Measurements from ENCODE around the gene TRAFD1. TPM values are rescaled to one million over a fixed set of nuclear protein-coding genes. Genes with fewer than 3 reads are reported as not detected.
A peak's percentile ranks its signal among the peaks of the same experiment; 100 is the strongest.
"Not testable (repeated sequence)": the region's sequence is repeated elsewhere in the genome, so short reads cannot be mapped to it uniquely, and the experiment has no call there.

Gene TRAFD1
- total RNA-seq, 1 donor from 2014 or later, result 40.4 TPM

DNA sequence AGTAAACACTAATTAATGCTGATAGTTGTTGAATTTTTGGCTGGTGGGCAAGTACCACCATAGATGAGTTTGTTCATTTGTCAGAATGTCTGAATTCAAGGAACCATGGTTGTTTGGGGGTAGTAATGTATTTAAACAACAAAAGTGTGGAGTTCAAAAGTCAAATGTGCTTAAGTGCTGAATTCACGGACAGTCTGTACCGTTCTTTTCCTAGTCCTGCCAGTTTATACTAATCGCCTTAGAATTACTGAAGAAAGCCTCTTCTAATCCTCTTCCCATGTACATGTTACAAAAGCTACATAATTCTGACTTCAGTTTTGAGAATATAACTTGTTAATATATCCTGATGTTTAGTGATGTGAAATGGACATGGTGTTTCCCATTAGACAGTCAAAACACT, 19.5 kb upstream of the TRAFD1 start:
- Mint-ChIP-seq H3K27ac (no peak overlapping the region), H3K4me3 (peak overlapping the region; percentile 14), H3K27me3 (no peaks in the 10 kb centered on the region), H3K4me1 (ENCODE audit: unreplicated experiment) (peaks cover 32% of the 10 kb centered on the region), H3K36me3 (peaks cover 11% of the 10 kb centered on the region), H3K9me3 (no peaks in the 10 kb centered on the region)
- TF ChIP-seq, protein P1, sequence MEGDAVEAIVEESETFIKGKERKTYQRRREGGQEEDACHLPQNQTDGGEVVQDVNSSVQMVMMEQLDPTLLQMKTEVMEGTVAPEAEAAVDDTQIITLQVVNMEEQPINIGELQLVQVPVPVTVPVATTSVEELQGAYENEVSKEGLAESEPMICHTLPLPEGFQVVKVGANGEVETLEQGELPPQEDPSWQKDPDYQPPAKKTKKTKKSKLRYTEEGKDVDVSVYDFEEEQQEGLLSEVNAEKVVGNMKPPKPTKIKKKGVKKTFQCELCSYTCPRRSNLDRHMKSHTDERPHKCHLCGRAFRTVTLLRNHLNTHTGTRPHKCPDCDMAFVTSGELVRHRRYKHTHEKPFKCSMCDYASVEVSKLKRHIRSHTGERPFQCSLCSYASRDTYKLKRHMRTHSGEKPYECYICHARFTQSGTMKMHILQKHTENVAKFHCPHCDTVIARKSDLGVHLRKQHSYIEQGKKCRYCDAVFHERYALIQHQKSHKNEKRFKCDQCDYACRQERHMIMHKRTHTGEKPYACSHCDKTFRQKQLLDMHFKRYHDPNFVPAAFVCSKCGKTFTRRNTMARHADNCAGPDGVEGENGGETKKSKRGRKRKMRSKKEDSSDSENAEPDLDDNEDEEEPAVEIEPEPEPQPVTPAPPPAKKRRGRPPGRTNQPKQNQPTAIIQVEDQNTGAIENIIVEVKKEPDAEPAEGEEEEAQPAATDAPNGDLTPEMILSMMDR (conservative IDR thresholded peaks at IDR 0.05), result no peak
- no peak for DNase-seq (ENCODE audit: extremely low spot score, unreplicated experiment)

DNA sequence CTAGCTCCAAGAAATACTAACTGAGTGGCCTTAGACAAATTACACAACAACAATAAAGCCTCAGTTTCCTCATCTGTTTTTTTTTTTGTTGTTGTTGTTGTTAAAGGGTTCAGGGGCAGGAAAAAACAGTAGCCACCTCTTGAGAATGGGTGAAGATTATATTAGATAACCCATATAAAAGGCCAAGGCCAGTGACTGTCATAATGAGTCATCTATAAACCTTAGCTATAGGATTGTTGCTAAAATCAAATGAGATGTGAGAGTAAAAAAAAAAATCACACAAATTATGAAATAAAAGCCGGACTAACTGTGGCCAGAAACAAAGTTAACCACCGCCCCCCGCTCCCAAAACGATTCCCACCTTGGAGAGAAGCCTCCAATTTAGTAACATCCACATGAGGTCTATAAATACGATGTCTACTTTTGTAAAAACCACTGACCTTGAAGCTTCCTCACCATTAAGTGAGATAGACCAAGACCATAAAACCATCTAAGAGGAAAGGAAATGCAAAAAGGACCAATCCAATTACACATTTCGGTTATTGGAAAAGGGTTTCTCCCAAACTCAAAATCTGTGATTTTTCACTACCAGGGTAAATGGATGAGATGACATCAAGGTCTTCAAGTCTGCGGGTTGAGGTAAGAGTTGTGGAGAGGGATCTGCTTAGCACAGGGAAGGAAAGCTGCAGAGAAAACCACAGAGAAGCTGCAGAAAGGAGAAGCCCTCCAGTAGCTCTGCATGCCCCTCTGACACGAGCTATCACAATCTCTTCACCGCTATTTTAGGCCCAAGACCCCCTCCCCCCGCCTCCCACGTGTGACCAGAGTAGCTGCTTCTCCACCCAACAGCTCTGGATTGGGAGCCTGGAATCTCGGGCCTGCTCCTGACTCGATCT, 17.8 kb upstream of the TRAFD1 start:
- peak overlapping the region; percentile 90 for H3K27ac Mint-ChIP-seq
- peaks cover 37% of the 10 kb centered on the region for H3K4me1 Mint-ChIP-seq (ENCODE audit: unreplicated experiment)

DNA sequence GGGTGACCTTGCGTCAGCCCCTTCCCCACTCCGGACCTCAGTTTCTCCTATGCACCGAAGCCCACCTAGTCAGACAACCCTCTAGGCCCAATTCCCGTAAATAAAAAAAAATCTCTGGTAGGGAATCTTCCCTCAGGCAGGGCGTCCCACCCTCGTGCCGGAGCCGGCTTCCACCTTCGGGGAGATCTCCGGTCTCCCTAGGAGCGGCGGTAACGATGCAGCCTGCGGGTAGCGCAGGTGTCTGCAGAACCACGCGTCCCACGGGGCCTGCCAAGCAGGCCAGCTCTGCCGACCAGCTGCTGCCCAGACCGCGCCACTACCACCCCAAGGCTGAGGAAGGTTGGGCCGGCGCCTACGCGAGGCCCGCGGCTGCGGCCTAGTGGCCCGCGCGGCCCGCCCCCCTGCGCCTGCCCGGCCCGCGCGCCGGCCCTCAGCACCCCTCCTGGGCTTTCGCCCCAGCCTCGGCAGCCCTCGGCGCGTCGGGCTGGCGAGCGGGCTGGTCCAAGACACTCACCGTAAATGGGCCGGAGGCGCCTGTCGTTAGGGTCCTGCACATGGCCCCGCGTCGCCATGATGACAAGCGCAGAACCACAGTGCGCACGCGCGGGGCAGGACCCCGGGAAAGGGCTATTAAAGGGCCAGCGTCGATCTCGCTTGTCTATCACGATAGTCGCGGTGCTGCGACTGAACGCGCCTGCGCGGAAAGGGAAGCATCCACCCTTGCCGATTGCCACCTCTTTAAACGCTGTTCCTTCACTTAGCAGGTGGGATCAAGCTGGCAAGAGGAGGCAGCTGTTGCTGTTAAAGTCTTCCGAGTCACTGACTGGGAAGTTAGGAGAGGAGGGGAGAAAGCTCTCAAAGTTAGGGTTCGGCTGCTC, 16.9 kb upstream of the TRAFD1 start, which contains the start of gene NAA25:
Gene NAA25 (minus strand): TSS at position 582 of the 878 bp plus-strand sequence. CDS start 10 bp downstream, at position 572.
- H3K27me3 Mint-ChIP-seq, result no peaks in the 10 kb centered on the region
- peak; percentile 93 for DNase-seq (ENCODE audit: extremely low spot score, unreplicated experiment)
- H3K9me3 Mint-ChIP-seq, result no peaks in the 10 kb centered on the region
- peak within 1 kb of the TSS; percentile 99 for H3K4me3 Mint-ChIP-seq
- H3K4me1 Mint-ChIP-seq (ENCODE audit: unreplicated experiment), result peaks cover 37% of the 10 kb centered on the region
- H3K36me3 Mint-ChIP-seq, result peaks cover 7% of the 10 kb centered on the region
- peak within 1 kb of the TSS; percentile 97 for H3K27ac Mint-ChIP-seq
- TF ChIP-seq, protein P1 (conservative IDR thresholded peaks at IDR 0.05), result no peak

More for the DNA sequence above, 17.8 kb upstream of the TRAFD1 start:
- TF ChIP-seq, protein P1 (conservative IDR thresholded peaks at IDR 0.05), result no peak
- no peaks in the 10 kb centered on the region for H3K27me3 Mint-ChIP-seq
- peaks cover 7% of the 10 kb centered on the region for H3K36me3 Mint-ChIP-seq
- no peak for DNase-seq (ENCODE audit: extremely low spot score, unreplicated experiment)
- H3K9me3 Mint-ChIP-seq, result no peaks in the 10 kb centered on the region
- H3K4me3 Mint-ChIP-seq, result peak overlapping the region; percentile 95

DNA sequence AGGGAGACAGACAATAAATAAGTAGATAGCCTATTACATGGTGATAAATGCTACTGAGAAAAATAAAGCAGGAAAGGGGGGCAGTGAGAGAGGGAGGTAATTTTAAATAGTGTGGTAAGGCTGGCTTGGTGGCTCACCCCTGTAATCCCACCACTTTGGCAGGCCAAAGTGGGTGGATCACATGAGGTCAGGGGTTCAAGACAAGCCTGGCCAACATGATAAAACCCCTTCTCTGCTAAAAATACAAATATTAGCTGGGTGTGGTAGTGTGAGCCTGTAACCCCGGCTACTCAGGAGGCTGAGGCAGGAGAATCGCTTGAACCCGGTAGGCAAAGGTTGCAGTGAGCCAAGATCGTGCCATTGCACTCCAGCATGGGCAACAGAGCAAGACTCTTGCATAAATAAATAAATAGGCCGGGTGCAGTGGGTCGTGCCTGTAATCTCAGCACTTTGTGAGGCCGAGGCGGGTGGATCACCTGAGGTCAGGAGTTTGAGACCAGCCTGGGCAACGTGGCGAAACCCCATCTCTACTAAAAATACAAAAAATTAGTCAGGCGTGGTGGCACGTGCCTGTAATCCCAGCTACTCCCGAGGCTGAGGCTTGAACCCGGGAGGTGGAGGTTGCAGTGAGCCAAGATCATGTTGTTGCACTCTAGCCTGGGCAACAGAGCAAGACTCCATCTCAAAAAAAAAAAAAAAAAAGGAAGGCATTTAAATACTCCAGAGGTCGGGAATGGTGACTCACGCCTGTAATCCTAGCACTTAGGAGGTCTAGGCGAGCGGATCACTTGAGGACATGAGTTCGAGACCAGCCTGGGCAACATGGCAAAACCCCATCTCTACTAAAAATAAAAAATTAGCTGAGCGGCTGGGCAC, 14.3 kb upstream of the TRAFD1 start:
- not testable (repeated sequence) for DNase-seq (ENCODE audit: extremely low spot score, unreplicated experiment); H3K27me3 Mint-ChIP-seq; H3K36me3 Mint-ChIP-seq; H3K4me3 Mint-ChIP-seq; H3K9me3 Mint-ChIP-seq
- H3K27ac Mint-ChIP-seq, result peak overlapping the region; percentile 42
- H3K4me1 Mint-ChIP-seq (ENCODE audit: unreplicated experiment), result peaks cover 21% of the 10 kb centered on the region

DNA sequence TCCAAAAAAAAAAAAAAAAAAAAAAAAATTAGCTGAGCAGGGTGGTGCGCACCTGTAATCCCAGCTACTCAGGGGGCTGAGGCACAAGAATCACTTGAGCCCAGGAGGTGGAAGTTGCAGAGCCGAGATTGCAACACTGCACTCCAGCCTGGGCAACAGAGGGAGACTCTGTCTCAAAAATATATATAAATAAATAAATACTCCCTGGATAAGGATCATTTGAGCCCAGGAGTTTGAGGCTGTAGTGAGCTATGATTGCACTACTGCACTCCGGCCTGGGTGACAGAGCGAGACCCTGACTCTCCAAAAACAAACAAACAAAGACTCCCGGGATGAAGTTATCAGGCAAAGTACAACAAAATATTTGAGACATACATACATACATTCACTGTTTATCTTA, 13.4 kb upstream of the TRAFD1 start:
- Mint-ChIP-seq H3K9me3 (no peaks in the 10 kb centered on the region), H3K4me1 (ENCODE audit: unreplicated experiment) (peaks cover 22% of the 10 kb centered on the region), H3K4me3 (peak overlapping the region; percentile 5), H3K27me3 (no peaks in the 10 kb centered on the region), H3K27ac (peak overlapping the region; percentile 37), H3K36me3 (no peaks in the 10 kb centered on the region)
- TF ChIP-seq, protein P1 (conservative IDR thresholded peaks at IDR 0.05), result no peak
- no peak for DNase-seq (ENCODE audit: extremely low spot score, unreplicated experiment)

All from type B pancreatic cell (in vitro differentiated cells).